ENCODE data around the gene NCS1. TPM values are rescaled to one million over a fixed set of nuclear protein-coding genes. Genes with fewer than 3 reads are reported as not detected.

NCS1 gene
- total and polyA plus RNA-seq, 12 donors, result 4.0 to 87.6 (median 34.3) TPM

- no peak for DNase-seq
- 80 to 86% (median 84%) methylated on average over 7 to 16 of the region's 16 CpGs for WGBS, 4 donors
- H3K27me3 ChIP-seq, result no peaks in the 10 kb centered on the region
- H3K4me3 ChIP-seq, result no peak overlapping the region
- peaks cover 0 to 4% of the 10 kb centered on the region in 2 donors for H3K4me1 ChIP-seq (replicated peaks in 1 of 2)
- peaks cover 0 to 12% of the 10 kb centered on the region in 2 donors for H3K36me3 ChIP-seq (replicated peaks in 1 of 2)
- no peak overlapping the region for H3K27ac ChIP-seq
- no peaks in the 10 kb centered on the region for H3K9me3 ChIP-seq (replicated peaks in 1 of 3)
- TF ChIP-seq POLR2A (IDR thresholded peaks at IDR 0.05) (no peak), CTCF (IDR thresholded peaks at IDR 0.05) (no peak)
- intact Hi-C loops (cut with DNase I), result no loop called here
Measured at GRCh38 chr9:130219661-130220096, 47.5 kb downstream of the NCS1 start.

GRCh38 chr9:130220352-130220751, 48.1 kb downstream of the NCS1 start:
- H3K27me3 ChIP-seq, result no peaks in the 10 kb centered on the region
- WGBS, 4 donors, result 48 to 66% (median 57%) methylated on average over 9 of the region's 9 CpGs
- H3K36me3 ChIP-seq (replicated peaks in 1 of 2), result peaks cover 0 to 12% of the 10 kb centered on the region in 2 donors
- H3K27ac ChIP-seq, result no peak overlapping the region
- TF ChIP-seq CTCF (IDR thresholded peaks at IDR 0.05) (peak in 2 of 6 experiments; percentile 18 to 26), POLR2A (IDR thresholded peaks at IDR 0.05) (no peak)
- H3K9me3 ChIP-seq (replicated peaks in 1 of 3), result no peaks in the 10 kb centered on the region
- H3K4me3 ChIP-seq, result no peak overlapping the region
- no peaks in the 10 kb centered on the region for H3K4me1 ChIP-seq (replicated peaks in 1 of 2)
- no peak for DNase-seq
- intact Hi-C loops (cut with DNase I), result no loop called here

GRCh38 chr9:130222833-130223232, 50.6 kb downstream of the NCS1 start:
- 94 to 100% (median 98%) methylated on average over 3 to 9 of the region's 9 CpGs for WGBS, 4 donors
- intact Hi-C loops (cut with DNase I), result no loop called here
- no peak overlapping the region for H3K4me3 ChIP-seq
- no peaks in the 10 kb centered on the region for H3K4me1 ChIP-seq (replicated peaks in 1 of 2)
- H3K36me3 ChIP-seq (replicated peaks in 1 of 2), result peaks cover 0 to 10% of the 10 kb centered on the region in 2 donors
- no peak overlapping the region for H3K27ac ChIP-seq
- TF ChIP-seq POLR2A (IDR thresholded peaks at IDR 0.05), result no peak
- no peak for TF ChIP-seq CTCF (IDR thresholded peaks at IDR 0.05)
- H3K27me3 ChIP-seq, result no peaks in the 10 kb centered on the region
- peaks cover 0 to 4% (median 0%) of the 10 kb centered on the region in 3 donors for H3K9me3 ChIP-seq (replicated peaks in 1 of 3)
- DNase-seq, result no peak

DNA sequence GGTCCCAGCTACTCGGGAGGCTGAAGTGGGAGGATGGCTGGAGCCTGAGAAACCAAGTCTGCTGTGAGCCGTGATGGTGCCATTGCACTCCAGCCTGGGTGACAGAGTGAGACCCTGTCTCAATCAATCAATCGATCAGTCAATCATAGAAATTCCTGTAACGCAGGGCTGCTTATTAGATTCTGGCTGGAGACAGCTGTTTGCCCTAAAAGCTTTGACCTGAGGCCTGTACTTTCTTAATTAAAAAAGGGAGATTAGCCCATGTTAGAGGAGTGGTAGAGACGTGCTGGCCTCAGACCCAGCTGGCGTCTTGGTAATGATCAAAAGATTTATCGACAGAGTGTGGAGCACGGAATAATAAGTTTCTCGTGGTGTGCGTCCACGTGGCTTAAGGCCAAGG, 52.9 kb downstream of the NCS1 start:
- no peak overlapping the region for H3K27ac ChIP-seq

More for the DNA sequence above, 52.9 kb downstream of the NCS1 start:
- Histone ChIP-seq H3K4me3 (no peak overlapping the region), H3K36me3 (replicated peaks in 1 of 2) (no peaks in the 10 kb centered on the region), H3K27me3 (no peaks in the 10 kb centered on the region), H3K4me1 (replicated peaks in 1 of 2) (no peaks in the 10 kb centered on the region), H3K9me3 (replicated peaks in 1 of 3) (peaks cover 0 to 5% (median 0%) of the 10 kb centered on the region in 3 donors)
- TF ChIP-seq POLR2A (IDR thresholded peaks at IDR 0.05) (no peak), CTCF (IDR thresholded peaks at IDR 0.05) (no peak)
- DNase-seq, result no peak
- 84 to 96% (median 90%) methylated on average over 11 of the region's 11 CpGs for WGBS, 4 donors
- intact Hi-C loops (cut with DNase I), result no loop called here
